Activated naive CD8-positive, alpha-beta T cell treated with anti-CD3 and anti-CD28 coated beads, Interleukin-2, amount 50 U/mL, for 24 hours (primary cell): Measurements from ENCODE around the gene JPH3.

Experiments
- ATAC-seq: fragments of 150-1000 bp; cut with Tn5 transposase; one replicate; pipeline ENCODE4 v1.10.0; 2021
- DNase-seq: peaks from one replicate; pipeline ENCODE4 v3.0.0; 2021
- H3K27ac Mint-ChIP-seq: one replicate; pipeline ENCODE4 v1.8.0; 2021; ENCODE audit warnings: mild to moderate bottlenecking, mixed read lengths
- H3K27me3 Mint-ChIP-seq: one replicate; pipeline ENCODE4 v1.8.0; 2021; ENCODE audit warnings: mixed read lengths
- H3K36me3 Mint-ChIP-seq: one replicate; pipeline ENCODE4 v1.8.0; 2021; ENCODE audit warnings: low read depth, mixed read lengths
- H3K4me1 Mint-ChIP-seq: one replicate; pipeline ENCODE4 v1.8.0; 2021; ENCODE audit warnings: mixed read lengths
- H3K4me3 Mint-ChIP-seq: one replicate; pipeline ENCODE4 v1.8.0; 2021; ENCODE audit warnings: mild to moderate bottlenecking, moderate library complexity, mixed read lengths
- H3K9me3 Mint-ChIP-seq: one replicate; pipeline ENCODE4 v1.8.0; 2021; ENCODE audit warnings: mixed read lengths

Gene JPH3

DNA sequence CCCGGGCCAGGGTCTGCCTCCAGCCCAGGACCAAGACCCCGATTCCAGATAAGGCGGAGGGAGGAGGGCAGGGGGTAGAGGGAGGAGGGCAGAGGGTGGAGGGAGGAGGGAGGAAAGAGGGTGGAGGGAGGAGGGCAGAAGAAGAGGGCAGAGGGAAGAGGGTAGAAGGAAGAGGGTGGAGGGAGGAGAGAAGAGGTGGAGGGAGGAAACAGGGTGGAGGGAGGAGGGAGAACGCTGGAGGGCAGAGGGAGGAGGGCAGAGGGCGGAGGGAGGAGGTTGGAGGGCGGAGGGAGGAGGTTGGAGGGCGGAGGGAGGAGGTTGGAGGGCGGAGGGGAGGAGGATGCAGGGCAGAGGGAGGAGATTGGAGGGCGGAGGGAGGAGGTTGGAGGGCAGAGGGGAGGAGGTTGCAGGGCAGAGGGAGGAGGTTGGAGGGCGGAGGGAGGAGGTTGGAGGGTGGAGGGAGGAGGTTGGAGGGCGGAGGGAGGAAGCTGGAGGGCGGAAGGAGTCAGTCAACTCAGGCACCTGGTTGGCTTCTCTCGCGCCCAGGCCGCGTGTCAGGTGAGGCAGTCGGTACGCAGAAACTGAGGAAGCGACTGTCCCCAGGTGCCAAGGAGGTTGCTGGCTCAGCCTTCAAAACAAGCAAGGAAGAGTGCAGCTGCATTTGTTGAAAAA, 98.2 kb downstream of the JPH3 start:
- Mint-ChIP-seq H3K27ac (no peak overlapping the region), H3K4me3 (no peak overlapping the region), H3K4me1 (peaks cover 40% of the 10 kb centered on the region), H3K27me3 (no peaks in the 10 kb centered on the region), H3K9me3 (no peaks in the 10 kb centered on the region), H3K36me3 (peaks cover 30% of the 10 kb centered on the region)
- ATAC-seq (no peak), DNase-seq (no peak)

DNA sequence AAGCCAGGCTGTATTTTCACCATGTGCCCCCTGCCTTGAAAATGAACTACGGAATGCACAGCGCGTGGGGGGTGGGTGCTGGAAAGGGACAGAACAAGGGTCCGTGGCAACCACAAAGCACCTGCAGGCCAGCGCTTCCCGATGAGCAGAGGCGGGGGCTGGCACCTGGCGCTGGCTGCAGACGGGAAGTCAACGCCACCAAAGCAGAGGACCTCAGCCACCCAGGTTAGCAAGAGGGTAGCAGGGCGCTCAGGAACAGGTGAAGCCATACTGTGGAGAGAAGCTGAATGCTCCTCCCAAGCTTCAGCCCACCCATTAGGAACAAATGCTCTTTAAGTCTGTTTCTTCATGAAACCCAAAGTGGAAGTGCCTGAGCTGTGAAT, 98.8 kb downstream of the JPH3 start:
- Mint-ChIP-seq H3K4me1 (peaks cover 40% of the 10 kb centered on the region), H3K4me3 (no peak overlapping the region), H3K36me3 (peaks cover 30% of the 10 kb centered on the region), H3K27me3 (no peaks in the 10 kb centered on the region), H3K9me3 (no peaks in the 10 kb centered on the region), H3K27ac (no peak overlapping the region)
- ATAC-seq: no peak
- DNase-seq: no peak

DNA sequence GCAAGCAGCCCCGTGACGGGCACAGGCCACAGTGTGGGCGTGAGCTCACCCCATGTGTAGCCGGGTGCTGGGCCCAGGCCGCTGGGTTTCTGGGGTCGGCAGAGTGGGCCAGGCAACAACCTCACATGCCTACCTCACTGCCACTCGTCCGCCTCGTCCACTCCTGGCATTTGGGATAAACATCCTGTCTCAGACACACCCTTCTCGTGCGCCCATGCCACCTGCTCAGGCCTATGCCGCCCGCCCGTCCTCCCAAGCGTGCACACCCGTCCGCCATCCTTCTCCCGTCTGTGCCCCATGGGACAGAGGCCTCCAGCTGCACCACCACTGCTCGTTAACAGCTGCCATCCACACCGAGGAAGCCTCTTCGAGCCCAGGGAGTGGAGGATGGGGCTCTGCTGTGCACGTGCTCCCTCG, 99.2 kb downstream of the JPH3 start:
- no peaks in the 10 kb centered on the region for H3K27me3 Mint-ChIP-seq
- ATAC-seq (no peak), DNase-seq (no peak)
- H3K36me3 Mint-ChIP-seq: peaks cover 27% of the 10 kb centered on the region
- H3K4me1 Mint-ChIP-seq: peaks cover 40% of the 10 kb centered on the region
- peak overlapping the region; percentile 18 for H3K27ac Mint-ChIP-seq
- H3K4me3 Mint-ChIP-seq: no peak overlapping the region
- no peaks in the 10 kb centered on the region for H3K9me3 Mint-ChIP-seq

DNA sequence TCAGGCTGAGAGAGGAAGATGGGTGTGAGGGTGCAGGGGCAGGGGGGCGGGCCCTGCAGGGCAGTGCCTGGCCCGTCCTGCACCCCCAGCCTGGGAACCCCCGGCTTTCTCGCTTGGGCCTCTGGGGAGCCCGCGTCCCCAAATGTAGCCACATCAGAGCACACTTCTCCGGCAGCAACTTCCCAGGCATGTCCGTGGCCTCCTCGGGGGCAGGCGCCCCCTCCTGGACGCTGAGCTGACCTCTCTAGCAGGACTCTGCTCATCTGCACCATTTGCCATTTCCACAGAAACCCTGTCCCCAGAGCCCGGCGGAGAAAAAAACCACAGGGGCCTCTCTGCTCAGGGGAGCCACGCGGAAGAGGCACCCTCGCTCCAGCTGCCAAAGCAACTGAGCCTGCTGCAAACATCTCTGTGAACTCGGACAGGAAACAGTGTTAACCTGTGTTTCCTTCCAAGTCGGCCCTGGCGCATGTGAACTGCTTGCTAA, 100.1 kb downstream of the JPH3 start:
- Mint-ChIP-seq H3K27ac (peak overlapping the region; percentile 71), H3K4me3 (no peak overlapping the region), H3K4me1 (peaks cover 40% of the 10 kb centered on the region), H3K27me3 (no peaks in the 10 kb centered on the region), H3K36me3 (peaks cover 27% of the 10 kb centered on the region), H3K9me3 (no peaks in the 10 kb centered on the region)
- DNase-seq (peak; percentile 63), ATAC-seq (peak; percentile 75)

DNA sequence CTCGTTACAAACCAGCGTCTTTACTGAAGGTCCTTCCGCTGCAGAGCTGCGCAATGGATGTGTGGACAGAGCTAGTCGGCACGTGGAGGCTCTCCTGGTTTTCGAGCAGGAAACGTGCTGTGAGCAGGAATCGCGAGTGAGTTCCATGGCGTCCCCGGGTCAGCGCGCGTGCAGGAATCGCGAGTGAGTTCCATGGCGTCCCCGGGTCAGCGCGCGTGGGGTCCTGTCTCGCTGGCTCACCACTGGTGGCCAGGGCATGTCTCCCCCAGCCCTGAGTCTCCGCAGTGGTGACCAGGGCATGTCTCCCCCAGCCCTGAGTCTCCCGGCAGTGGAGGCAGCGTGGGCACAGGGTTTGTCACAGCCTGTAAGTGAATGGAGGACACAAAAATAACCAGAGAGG, 100.8 kb downstream of the JPH3 start:
- H3K4me1 Mint-ChIP-seq: peaks cover 38% of the 10 kb centered on the region
- H3K27me3 Mint-ChIP-seq: no peaks in the 10 kb centered on the region
- H3K4me3 Mint-ChIP-seq: no peak overlapping the region

DNA sequence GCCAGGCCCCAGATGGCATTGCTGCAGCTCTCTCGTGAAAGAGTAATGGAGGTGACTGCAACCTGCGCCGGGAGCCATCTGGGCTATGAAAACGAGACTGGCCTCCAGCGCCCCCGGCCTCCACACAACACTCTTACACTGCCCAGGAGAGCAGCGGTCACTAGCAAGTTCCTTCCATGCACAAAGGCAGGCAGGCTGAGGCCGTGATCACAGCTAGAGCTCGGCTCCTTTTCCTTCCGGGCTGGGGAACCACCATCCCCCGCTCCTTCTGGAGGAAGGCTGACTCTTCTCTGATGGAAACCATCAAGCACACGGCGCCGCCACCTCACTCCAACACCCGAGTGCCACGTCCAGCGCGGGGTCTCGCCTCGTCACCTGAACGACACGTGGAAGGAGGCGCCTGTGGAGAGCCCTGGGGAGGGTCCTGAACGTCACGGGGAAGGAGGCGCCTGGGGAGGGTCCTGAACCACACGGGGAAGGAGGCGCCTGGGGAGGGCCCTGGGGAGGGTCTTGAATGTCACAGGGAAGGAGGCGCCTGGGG, 101.6 kb downstream of the JPH3 start:
- ATAC-seq: no peak
- DNase-seq: no peak
- no peaks in the 10 kb centered on the region for H3K27me3 Mint-ChIP-seq
- H3K4me3 Mint-ChIP-seq: no peak overlapping the region
- no peak overlapping the region for H3K27ac Mint-ChIP-seq
- peaks cover 33% of the 10 kb centered on the region for H3K4me1 Mint-ChIP-seq
- peaks cover 33% of the 10 kb centered on the region for H3K36me3 Mint-ChIP-seq
- no peaks in the 10 kb centered on the region for H3K9me3 Mint-ChIP-seq

More for the DNA sequence above, 100.8 kb downstream of the JPH3 start:
- Mint-ChIP-seq H3K36me3 (peaks cover 29% of the 10 kb centered on the region), H3K27ac (peak overlapping the region; percentile 71), H3K9me3 (no peaks in the 10 kb centered on the region)
- no peak for DNase-seq
- ATAC-seq: no peak

DNA sequence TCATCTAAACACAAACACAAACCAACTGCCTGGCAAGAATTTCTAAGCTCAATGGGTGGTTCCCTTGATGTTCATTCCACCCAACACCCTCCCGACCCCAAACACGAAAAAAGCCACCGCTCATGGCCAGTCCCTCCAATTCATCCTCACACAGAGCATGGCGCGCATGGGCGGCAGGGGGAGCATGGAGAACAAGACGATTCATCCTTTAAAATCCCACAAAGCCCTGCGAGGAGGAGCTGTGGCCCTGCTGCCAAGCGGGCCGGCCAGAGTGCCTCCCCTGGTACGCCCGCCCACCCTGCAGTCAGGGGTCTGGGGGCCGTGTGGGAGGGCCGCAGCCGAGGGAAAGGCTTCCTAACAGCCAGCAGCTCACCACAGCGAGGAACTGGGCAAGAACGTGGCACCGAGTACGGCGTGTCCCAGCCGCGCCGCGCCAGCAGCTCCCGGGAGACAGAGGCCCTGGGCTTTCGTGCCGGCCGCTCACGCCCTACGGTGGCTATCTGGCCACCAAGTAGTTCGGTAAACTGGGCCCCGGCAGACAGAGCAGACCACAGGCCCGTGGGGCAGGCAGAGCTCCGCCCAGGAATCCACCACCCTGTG, 102.5 kb downstream of the JPH3 start:
- H3K4me1 Mint-ChIP-seq: peaks cover 26% of the 10 kb centered on the region
- no peak overlapping the region for H3K4me3 Mint-ChIP-seq
- no peak overlapping the region for H3K27ac Mint-ChIP-seq
- H3K36me3 Mint-ChIP-seq: peaks cover 33% of the 10 kb centered on the region
- DNase-seq (no peak), ATAC-seq (no peak)
- no peaks in the 10 kb centered on the region for H3K9me3 Mint-ChIP-seq
- H3K27me3 Mint-ChIP-seq: no peaks in the 10 kb centered on the region

DNA sequence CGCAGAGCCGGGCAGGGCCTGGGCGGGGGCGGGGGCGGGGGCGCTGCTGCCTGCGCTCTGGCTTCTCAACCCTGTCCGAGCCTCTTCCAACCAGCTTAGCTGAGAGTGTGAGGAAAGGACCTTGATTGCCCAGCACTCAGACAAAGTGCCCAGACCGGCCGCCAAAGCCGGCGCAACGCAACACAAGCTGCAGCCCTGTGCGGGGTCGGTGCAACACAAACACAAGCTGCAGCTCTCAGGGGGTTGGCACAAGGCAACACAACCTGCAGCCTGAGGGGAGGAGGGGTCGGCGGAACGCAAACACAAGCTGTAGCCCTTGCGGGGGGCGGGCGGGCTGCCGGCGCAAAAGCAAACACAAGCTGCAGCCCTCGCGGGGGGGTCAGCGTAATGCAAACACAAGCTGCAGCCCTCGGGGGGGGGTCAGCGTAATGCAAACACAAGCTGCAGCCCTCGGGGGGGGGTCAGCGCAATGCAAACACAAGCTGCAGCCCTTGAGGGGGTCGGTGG, 103.5 kb downstream of the JPH3 start:
- H3K9me3 Mint-ChIP-seq: no peaks in the 10 kb centered on the region
- peaks cover 37% of the 10 kb centered on the region for H3K36me3 Mint-ChIP-seq
- no peak for DNase-seq
- no peak overlapping the region for H3K4me3 Mint-ChIP-seq
- no peaks in the 10 kb centered on the region for H3K27me3 Mint-ChIP-seq
- H3K27ac Mint-ChIP-seq: no peak overlapping the region
- ATAC-seq: no peak
- peaks cover 23% of the 10 kb centered on the region for H3K4me1 Mint-ChIP-seq

DNA sequence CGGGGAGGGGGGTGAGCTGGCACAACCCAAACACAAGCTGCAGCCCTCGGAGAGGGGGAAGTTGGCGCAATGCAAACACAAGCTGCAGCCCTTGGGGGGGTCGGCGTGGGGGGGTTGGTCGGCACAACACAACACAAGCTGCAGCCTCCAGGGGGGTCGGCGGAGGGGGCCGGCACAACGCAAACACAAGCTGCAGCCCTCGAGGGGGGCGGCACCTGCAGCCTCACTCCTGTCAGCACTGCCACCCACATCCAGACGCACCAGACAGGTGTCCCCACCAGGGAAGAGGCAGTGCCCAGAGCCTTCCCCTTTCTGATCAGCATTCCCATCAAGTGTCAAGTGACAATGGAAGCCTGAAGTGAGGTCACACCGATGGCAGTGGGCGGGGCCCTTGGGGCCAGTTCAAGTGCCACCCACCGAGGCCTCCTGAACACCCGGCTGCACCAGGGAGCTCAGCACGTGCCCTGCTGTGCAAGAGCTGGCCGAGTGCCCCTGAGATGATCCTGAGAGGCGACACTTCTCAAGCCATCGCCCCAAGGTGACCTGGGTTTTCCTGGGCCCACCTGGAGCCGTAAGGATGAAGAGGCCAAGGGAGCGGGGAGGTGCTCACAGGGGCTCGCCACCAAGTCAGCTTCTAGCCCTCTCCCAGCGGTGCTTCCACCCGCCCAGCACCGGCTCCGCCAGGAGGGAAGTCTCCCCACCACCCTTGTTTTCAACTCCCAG, 104.1 kb downstream of the JPH3 start:
- H3K4me3 Mint-ChIP-seq: no peak overlapping the region
- DNase-seq: no peak
- peaks cover 37% of the 10 kb centered on the region for H3K36me3 Mint-ChIP-seq
- no peak for ATAC-seq
- no peaks in the 10 kb centered on the region for H3K9me3 Mint-ChIP-seq
- no peak overlapping the region for H3K27ac Mint-ChIP-seq
- no peaks in the 10 kb centered on the region for H3K27me3 Mint-ChIP-seq
- H3K4me1 Mint-ChIP-seq: peaks cover 21% of the 10 kb centered on the region

DNA sequence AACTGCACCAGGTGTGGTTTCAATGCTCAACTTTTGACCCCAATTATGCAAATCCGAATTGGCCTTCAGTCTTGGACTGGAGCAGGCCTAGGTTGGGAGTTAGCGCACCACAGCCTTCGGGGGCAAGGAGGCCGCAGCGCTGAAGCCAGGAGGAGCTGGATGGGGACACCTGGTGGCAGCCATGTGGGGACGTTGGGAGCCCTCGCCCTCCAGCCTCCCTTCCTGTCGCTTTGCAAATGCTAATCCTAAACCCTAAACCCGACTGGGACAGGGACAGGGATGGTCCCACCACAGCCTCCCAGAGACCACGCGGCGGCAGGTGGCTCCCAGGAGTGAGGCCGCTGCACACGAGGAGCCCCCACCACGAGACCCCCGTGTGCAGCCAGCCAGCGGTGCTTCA, 104.8 kb downstream of the JPH3 start:
- ATAC-seq (no peak), DNase-seq (no peak)
- Mint-ChIP-seq H3K4me3 (no peak overlapping the region), H3K27ac (no peak overlapping the region), H3K9me3 (no peaks in the 10 kb centered on the region), H3K27me3 (no peaks in the 10 kb centered on the region), H3K36me3 (peaks cover 31% of the 10 kb centered on the region), H3K4me1 (peaks cover 15% of the 10 kb centered on the region)

DNA sequence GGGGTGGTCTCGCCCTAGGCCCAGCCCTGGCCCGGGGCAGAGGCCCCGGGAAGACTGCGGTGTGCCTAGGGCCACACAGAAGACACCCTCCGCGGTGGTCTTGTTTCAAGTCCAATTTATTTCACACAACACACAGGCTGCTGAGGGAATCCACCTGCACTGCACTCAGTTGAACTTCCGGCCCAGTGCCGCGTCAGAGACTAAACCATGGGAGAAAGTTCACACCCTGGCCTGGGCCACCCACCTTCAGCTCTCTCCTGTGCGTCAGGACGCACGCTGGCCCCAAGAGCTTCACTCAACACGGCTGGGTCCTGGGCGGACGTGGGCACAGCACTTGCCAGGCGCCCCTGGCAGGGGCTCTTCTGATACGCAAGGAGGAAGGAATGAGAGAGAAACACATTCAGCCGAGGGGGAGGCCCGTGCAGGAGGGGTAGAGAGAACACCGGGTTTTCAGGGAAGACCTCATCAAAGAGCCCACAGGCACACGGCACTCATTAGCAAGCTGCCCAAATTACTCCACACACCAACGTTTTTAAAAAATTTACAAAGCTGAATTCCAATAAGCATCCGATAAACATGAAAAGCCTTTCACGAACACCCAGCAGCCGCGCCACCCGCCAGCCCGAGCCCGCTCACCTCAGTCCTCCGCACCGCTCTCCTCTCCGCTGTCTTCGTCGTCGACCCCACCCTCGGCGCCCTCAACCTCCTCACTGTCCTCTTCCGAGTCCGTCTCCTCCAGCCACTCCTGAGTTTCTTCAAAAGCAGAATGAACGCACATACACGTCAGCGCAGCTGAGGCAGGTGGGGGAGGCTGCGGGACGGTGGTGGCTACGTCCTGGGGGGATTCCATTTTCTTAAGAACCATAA, 105.6 kb downstream of the JPH3 start:
- Mint-ChIP-seq H3K4me3 (no peak overlapping the region), H3K4me1 (peaks cover 10% of the 10 kb centered on the region), H3K9me3 (no peaks in the 10 kb centered on the region), H3K27ac (no peak overlapping the region), H3K27me3 (no peaks in the 10 kb centered on the region), H3K36me3 (peaks cover 24% of the 10 kb centered on the region)
- no peak for DNase-seq
- no peak for ATAC-seq

DNA sequence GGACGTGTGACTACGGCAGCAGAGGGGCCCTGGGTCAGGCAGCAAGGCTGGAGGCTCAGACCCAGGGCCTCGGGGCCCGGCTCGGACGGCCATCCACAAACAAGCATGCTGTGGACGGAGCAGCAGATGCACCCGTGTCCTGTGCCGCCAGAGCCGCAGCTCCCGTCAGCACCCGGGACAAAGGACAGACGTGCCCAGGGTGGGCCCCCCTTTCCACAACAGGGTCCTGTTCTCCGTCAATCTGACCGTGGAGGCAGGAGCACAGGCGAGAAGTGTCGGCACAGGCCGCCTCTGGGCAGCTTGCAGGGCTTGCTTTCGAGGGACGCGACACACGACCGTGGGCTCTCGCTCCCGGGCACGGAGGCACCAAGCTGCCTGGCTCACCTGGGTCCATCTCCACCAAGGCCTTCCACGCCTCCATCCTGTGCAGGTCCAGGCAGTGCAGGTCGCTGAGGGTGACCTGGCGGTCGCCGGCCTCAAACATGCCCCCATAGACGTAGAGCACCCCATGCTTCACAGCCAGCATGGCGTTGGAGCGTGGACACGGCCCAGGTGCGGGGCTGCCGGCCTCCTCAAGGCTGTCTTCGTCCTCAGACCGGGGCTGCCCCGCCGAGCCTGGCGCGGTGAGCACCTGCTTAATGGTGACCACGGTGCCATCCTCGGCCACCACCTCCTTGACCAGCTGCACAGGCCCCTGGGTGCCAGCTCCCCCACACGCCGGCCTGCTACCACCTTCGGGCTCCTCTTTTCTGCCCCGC, 106.8 kb downstream of the JPH3 start:
- H3K4me3 Mint-ChIP-seq: no peak overlapping the region
- no peaks in the 10 kb centered on the region for H3K9me3 Mint-ChIP-seq
- H3K4me1 Mint-ChIP-seq: peaks cover 14% of the 10 kb centered on the region
- no peak for DNase-seq
- ATAC-seq: no peak
- H3K27me3 Mint-ChIP-seq: no peaks in the 10 kb centered on the region
- H3K27ac Mint-ChIP-seq: no peak overlapping the region
- H3K36me3 Mint-ChIP-seq: peaks cover 23% of the 10 kb centered on the region

DNA sequence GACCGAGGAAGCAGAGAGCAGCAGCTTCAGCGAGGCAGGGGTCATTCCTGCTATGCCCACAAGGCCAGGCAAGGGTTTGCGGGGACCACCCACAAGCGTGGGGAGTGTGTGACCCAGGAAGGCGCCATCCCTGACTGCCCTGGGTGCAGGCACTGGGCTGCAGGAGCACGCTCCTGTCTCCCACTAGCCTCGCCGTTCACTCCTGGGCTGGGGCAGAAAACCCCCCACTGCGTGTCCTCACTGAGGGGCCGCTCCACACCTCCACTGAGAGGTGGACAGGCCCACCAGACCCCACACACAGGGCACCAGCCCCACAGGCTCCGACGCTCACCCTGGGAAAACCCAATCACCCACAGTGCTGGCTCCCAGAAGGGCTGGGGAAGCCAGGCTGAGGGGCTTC, 107.4 kb downstream of the JPH3 start:
- peaks cover 24% of the 10 kb centered on the region for H3K36me3 Mint-ChIP-seq
- no peak for ATAC-seq

More for the DNA sequence above, 107.4 kb downstream of the JPH3 start:
- Mint-ChIP-seq H3K4me1 (peaks cover 16% of the 10 kb centered on the region), H3K27ac (no peak overlapping the region), H3K9me3 (no peaks in the 10 kb centered on the region), H3K4me3 (no peak overlapping the region), H3K27me3 (no peaks in the 10 kb centered on the region)
- DNase-seq: no peak
